GM18498 (cell line): Measurements from ENCODE around the gene ZFP57.
A peak's percentile ranks its signal among the peaks of the same experiment; 100 is the strongest.

Experiments
- ATAC-seq: cut with Tn5 transposase; IDR thresholded peaks from one replicate; pipeline ENCODE4 v1.9.1; 2021; ENCODE audit warnings: mild to moderate bottlenecking, moderate library complexity; ENCODE audit not compliant: unreplicated experiment

ZFP57 gene

DNA sequence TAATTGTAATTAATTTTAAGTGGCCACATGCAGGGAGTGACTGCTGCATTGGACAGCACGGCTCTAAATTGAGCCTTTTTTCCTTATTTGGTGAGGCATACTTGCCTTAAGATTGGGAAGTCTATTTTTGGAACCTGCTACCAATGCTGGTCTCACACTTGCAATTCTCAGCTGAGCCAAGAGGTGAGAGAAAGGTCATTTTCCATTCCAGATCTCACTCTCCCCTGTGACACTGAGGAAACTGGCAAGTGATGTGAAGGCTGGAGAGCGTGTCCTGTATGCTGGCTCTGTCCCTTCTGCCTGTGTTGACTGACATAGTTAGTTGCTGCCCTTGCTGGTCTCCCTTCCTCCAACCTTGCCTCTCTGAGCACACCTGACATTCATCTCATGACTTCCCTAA lies 24.8 kb downstream of the ZFP57 start:
- ATAC-seq: no peak

DNA sequence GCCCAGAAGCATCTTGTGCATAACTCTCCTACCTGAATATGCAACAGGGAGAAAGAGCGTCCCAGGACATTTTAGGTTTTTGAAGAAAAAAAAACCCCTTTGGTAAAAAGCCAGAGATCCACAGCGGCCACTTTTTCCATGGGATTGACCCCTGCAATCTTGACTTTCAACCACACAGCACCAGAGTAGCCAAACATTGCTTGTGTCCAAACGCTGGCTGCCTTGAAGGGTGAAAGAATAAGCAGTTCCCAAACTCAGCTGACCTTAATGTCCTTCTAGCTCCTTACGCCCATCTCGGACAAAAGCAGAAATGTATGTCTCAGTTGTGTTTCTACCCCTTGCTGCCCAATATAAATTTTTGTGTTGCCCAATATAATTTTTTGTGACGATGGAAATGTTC lies 25.3 kb downstream of the ZFP57 start:
- ATAC-seq: no peak

DNA sequence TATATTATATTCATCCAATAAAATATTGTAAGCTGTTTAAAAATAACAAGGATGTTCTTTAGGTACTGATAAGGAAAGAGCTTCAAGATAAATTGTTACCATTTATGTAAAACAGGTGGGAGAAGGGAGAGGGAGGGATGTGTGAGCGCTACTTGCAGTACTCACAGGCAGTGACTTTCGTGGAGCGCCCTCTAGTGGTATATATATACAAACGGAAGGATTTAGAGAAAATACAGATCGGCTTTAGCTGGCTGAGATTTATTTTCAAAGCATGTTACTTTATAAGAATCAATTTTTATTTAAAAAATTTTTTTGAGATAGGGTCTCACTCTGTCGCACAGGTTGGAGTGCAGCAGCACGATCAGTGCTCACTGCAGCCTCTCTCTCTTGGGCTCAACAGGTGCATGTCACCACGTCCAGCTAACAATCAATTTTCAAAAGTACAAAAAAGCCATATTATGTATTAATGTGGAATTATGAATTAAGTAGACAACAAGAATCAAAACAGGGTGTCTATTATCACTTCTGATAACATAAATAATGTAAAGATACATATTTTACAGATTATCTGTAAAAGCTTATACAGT lies 27.4 kb downstream of the ZFP57 start:
- ATAC-seq: no peak

DNA sequence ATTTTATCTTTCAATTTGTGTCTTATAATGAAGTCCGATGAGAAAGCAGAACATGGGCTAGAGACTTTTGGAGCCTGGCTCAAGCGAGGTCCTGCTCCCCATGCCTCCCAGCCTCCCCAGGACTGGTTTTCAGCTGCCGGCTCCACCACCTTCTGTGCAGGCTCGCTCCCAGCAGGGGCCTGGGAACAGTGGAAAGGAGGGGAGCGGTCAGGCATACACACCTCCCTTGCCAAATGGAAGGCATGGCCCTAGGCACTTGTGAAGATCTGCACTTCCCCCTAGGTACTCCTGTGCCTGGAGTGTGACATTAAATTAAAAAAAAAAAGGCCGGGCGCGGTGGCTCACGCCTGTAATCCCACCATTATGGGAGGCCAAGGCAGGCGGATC lies 28.8 kb downstream of the ZFP57 start:
- ATAC-seq: no peak

DNA sequence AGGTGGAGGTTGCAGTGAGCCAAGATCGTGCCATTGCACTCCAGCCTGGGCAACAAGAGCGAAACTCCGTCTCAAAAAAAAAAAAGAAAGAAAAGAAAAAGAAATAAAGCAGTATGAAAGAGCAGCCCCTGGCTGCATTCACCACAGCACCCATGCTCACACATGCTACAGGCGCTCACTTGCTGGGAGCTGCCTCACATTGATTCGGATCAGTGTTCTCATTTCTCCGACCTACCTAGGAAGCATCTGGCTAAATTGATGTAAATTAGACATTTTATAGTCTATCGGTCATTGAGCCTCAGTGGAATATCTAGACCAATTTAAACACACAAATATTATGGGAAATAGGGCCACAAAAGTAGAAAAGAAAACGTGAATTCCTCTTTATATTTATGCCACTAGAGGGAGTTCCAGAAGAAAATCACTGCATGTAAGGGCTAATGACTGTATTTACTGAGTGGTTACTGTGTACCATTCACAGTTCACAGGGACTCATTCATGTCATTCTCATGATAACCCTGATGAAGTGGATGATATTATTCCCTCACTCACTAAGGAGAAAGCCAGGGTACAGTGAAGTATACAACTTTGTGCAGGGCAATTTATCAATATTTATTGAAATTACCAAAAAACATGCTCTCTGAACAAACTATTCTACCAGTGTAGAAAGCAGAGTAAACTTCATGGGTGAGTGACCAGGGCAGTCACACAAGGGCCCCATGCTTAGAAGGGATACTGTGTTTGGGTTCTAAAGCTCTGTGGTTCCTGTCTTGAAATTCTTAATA lies 29.3 kb downstream of the ZFP57 start:
- ATAC-seq: no peak

DNA sequence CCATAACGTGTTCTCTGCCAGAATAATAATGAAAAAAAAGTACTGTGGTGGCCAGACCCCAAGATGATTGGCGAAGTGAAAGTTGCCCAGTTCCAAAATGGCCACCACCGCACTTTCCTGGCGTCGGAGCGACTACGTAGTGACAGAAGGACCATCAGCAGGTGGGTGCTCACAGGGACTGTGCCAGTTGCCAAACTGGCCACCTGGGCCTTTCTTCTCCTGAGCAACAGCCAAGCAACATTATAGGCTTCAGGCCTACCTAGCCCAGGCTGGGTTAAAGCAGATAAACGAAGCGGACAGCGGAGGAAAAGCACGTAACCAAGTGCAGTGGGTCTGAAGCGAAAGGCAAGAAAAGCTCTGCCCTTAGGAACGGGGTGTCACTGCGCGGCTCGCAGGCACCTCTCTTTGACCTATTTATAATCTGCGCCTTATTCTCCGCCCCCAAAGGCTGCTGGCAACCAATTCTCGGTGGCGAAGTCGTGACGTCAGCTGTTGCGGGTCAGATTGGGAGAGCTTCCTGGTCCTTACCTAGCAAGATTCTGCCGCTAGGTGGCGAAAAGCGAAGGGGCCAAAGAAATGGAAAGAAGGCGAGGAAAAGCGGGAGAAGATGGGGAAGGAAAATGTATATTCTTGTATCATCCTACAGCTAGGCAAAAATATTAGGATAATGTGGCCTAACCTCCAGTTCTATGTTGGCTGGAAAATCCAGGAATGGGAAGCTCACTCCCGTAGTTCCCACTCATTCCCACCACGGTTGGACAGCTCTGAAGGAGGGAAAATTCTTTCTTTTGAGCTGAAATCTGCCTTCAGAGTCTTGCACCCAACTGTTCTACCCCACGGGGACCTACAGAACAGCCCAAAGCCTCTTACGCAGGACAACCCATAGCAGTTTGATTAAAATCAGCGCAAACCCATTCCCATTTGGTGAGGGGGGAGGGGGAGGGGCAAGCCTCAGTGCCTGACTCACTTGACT lies 31.0 kb downstream of the ZFP57 start:
- ATAC-seq: peak; percentile 93

DNA sequence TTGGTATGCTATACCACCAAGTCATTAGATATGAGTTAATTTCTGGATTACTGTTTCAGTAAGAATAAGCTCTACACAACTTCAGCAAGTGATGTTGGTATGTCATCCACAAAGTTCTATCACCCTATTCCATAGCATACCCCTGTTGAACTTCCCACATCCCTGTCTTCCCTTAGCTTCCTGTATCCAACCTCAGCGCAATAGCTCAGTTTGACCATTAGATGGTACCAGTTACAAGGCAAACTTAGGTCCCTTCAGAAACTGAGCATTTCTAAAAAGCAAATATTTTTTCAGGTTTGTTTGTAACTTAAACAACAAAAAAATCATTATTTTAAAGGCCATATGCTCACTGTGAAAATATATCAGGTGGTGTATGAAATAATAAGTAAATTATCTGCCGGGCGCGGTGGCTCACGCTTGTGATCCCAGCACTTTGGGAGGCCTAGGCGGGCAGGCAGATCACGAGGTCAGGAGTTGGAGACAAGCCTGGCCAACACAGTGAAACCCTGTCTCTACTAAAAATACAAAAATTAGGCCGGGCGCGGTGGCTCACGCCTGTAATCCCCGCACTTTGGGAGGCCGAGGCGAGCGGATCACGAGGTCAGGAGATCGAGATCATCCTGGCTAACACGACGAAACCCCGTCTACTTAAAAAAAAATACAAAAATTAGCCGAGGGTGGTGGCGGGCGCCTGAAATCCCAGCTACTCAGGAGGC lies 32.9 kb downstream of the ZFP57 start:
- no peak for ATAC-seq

DNA sequence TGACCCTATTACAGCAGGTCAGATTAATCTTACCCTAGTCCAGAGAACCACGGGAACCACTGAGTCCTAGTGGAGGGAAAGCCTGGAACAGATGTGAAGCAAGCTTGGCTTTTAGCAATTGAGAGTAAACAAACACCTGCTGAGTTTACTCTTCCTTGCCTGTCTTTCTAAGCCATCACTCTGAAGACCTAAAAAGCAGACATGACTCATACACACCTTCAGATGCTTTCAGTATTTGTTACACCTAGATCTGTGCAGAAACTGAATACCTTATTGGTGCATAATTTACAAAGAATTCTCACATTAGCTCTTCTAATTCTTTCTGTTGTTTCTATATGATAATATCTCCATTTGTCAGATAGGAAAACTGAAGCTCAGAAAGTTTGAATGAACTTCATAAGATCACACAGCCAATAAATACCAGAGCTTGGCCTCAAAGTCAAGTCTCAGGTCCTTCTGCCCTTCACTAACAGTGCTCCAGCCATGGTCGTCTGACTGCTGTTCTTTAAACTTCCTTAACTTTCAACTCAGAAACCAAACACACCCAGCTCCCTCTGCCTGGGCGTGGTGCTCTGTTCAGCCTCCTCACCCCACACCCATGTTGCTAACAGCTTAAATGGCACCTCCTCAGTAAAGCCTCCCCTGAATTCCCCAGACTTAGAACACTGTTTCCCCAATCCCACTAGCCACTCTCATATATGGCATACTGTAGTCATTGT lies 39.4 kb downstream of the ZFP57 start:
- no peak for ATAC-seq

DNA sequence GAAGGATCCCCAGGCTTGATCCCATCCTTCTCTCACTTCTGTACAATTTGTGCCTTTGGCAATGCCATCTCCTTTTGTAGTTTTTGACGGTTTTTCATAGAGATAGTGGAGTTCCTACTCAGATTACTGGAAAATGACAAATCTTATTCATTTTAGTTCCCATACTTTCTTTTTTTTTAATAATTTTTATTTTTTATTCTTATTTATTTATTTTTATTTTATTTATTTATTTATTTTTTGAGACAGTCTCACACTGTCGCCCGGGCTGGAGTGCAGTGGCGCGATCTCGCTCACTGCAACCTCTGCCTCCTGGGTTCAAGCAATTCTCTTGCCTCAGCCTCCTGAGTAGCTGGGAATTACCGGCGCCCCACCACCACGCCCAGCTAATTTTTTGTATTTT lies 43.7 kb downstream of the ZFP57 start:
- no peak for ATAC-seq

DNA sequence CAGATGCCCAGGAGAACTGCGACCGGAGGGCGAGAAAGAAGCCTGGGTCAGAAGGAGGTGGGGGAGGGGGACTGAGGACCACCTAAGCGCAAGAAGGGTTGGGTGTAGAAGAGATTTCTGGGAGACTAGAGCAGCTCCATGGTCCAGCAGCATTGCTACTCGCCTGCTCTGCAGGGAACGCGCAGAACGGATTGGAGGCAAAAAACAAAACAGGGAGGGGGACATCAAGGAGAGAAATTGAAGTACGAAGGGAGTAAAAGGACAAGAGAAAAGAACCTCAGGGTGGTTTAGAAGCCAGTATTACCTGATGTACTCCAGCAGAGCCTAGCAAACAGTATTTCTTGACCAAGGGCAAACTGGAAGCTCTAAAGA lies 47.4 kb downstream of the ZFP57 start:
- ATAC-seq: no peak

DNA sequence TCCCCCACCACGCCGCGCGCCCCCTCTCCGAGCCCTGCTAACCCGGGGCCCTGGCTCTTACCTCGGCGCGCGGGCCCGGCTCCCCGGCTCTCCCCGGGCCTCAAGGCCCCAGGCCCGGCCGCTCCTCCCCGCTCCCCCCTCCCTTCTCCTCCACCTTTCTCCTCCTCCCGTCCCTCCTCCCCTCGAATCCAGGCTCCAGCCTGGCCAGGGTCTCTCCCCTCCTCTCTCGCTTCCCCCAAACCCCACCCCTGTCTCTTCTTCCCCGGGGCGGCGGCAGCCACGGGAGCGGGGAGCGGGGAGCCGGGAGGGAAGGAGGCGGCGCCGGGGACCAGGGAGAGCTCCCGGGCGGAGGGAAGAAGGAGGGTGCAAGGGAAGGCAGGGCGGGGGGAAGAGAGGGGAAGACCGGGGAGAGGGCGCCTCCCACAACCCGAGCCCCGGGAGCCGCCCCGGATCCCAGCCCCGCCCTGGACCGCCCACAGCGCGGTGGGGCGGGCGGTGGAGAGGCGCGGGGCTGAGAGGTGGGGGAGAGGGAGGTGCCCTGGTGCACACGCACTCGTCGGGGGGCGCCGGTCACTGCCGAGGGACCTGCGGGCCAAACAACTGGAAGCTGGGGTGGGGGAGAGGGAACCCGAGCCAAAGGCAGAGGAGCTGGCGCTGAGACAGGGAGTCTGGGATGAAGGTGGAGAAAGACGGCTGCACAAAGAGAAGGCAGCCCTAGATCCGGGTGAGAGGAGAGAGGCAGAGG lies 48.0 kb downstream of the ZFP57 start, which contains the start of gene GABBR1:
TSS of gene GABBR1 (minus strand) at position 395 of the 745 bp plus-strand sequence. CDS start 798 bp downstream, outside the sequence.
- peak; percentile 75 for ATAC-seq

DNA sequence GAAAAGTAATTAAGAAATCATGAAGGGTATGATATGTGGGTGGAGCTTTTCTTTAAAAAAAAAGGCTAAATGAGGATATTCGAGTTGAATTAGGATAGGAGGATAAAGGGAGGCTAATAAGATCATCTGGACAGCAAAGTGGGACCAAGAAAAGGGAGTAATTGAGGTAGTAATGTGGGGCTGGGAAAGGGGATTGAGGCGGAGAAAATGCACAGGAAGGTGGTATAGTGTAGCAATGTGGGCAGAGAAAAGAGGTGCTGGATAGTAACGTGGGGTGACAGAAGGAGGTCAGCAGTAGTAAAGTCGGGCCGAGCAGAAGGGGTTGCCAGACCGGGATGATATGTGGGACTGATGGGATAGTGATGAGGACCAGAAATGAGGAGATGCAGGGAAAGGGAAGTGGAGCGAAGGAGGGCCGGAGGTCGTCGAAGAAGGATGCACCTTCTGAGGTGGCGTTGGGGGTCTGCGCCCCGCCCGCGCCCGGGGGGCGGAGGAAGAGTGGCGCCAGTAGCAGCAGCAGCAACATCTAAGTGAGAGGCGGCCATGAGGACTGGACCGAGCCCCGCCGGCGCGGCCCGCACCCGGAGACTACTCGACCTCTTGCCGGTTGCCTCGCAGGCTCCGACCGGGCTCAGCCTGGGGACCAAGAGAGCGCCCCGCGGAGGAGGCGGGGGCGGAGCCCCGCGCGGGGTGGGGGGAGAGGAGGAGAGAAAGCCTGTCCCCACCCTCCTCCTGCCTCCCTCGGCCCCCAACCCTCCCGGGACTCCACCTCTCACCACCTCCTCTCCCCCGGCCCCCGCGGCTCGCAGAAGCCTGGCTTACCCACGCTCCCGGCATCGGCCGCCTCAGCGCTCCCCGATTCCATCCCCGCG lies 48.9 kb downstream of the ZFP57 start:
- peak; percentile 35 for ATAC-seq

DNA sequence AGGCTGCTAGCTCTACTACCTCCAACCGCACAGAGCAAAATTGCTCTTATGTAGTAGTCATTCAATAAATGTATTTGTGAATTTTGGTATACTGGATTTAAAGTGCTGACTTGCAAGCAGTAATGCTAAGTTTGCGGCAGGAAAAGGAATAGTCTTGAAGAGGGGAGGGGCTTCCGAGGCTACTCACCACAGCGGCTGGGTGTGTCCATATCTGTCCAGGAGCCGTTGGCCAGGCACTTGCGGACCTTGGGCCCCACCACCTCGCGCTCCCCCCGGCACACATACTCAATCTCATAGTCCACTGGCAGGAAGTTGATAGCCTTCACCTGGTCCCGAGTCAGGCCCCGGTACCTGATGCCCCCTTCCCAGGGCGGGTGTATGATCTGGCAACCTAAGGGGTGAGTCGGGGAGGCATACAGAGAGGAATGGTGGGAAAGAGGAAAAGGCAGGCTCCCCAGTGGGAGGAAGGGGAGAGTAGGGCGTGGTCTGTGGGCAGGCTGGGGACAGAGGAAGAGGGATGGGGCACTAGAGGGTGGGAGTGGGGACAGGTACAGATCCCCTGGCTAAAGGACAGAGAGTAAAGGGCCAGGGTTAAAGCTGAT lies 49.6 kb downstream of the ZFP57 start:
- ATAC-seq: no peak

DNA sequence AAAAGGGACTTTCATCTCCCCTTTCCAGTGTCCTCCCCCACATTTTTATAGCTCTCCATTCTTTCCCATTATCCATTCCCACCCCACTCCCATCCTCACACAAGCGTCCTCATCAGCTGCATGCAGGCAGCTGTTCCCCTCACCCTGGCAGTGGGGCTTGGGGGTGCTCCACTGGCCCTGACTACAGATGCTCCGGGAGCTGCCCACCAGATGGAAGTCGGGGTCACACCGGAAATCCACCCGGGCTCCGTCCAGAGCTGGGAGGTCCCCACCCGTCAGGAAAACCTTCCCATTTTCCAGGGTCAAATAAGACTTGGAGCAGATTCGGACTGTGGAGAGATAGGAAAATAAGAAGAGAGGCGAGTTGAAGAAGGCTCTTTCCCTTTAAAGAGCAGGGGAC lies 50.6 kb downstream of the ZFP57 start:
- ATAC-seq: no peak

DNA sequence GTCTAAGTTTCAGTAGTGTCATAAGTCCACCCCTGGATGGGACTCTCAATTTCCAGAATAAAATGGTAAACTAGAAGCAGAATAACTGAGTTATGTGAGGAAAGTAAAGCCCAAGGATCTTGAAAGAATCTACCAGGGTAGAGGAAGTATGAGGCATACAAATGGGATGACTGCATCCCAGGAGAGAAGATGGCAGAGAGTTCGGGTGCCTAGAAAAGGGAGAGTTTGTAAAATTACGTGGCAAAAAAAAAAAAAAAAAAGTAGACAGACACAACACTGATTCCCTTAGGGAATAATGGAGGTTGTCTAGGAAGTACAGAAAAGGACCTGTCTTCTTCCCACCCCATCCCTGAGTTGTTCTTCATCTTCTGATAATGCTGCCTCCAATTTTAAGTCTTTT lies 51.4 kb downstream of the ZFP57 start:
- no peak for ATAC-seq

DNA sequence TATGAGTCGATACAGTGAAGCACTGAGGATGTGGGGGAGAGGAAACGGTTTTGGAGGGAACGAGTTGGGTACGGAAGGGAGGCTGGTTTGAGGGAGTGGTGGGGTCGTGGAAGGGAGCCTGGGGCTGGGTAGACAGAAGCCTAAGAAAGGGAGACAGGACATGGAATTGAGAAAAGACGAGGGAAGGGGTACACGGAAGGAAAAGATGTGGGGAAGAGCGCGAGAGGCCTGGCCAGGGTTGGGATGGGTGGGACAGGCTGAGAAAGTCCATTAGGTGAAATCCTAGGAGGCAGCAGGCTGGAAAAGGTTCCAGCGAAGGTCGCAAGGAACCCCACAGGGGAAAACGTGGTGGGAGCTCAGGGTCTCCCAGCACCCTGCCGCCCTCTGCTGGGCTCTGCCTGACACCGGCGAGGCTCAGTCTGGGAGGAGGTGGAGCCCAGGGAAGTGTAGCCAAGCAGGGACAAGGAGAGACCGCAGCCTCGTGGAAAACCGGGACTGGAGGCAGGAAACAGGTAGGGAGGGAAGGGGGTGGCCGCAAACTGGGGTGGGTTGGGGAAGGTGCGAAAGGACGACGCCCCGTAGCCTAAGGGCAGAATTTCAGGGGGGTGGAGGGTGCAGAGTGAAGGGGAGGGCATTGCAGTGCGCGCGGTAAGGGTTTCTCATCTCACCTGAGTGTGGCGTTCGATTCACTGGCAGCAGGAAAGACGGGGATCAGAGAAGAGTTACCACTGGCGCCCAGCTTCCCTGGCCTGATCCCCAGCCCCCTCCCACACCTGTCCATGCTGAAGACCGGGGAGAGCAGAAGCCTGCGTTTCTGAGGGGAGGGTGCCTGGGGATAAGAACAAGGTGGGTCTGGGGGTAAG lies 52.3 kb downstream of the ZFP57 start:
- ATAC-seq: no peak

DNA sequence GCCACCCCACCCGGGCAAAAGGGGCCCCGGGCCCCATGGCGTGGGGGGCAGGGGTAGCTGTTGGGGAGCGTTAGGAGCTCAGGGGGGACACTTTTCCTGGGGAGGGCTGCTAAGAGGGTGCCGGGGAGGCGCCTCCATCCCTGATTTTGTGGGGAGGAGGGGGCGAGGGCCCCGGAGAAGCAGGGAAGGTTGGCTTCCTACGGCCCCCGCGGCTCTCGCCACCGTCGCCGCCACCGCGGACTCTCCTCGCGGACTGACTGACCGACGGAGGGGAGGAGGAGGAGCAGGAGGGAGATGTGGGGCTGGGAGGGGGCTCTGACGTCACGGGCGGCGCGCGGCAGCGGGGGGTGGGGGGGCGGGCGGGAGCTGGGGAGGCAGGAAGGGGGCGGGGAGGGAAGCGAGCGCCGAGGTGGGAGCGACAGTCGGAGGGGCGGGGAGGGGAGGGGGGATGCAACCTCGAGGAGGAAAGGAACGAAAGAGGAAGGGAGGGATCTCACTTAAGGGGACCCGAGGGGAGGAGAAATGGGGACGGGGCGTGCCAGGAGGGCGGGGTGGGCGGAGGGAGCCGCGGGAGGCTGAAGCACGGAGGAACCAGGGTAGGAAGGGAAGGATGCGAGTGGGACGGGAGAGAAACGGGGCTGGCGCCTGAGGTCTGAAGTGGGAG lies 53.1 kb downstream of the ZFP57 start:
- ATAC-seq: no peak
